ENCODE measurements around the gene PARM1.

GRCh38 chr4:75087416-75087815 is 154.5 kb downstream of the PARM1 start:
- no peak for TF ChIP-seq CTCF (IDR thresholded peaks at IDR 0.05; ENCODE audit: poor library complexity)
- TF ChIP-seq EZH2 (IDR thresholded peaks at IDR 0.05; ENCODE audit: borderline replicate concordance): no peak

All from hepatocyte (in vitro differentiated cells).